GM12878 (cell line): Measurements from ENCODE around the gene CBLB.

Source experiments
- EP300 ChIP-seq, 2 experiments: fragments of 150-350 bp in 1 of 2; IDR thresholded peaks; 2 replicates each; pipeline ENCODE4 v1.6.1; 2011 to 2012; ENCODE audit warnings: low read depth in 2 of 2, low read length in 2 of 2, borderline replicate concordance in 1 of 2, improper control_type of control experiment in 1 of 2, inconsistent platforms in 1 of 2; ENCODE audit not compliant: control insufficient read depth in 1 of 2
- EZH2 ChIP-seq: IDR thresholded peaks from 2 replicates; pipeline ENCODE4 v1.6.1; 2012; ENCODE audit warnings: low read depth, mild to moderate bottlenecking, control low read depth, inconsistent platforms, low read length, borderline replicate concordance; ENCODE audit not compliant: control insufficient read depth
- HDAC2 ChIP-seq: fragments of 200-600 bp; sonication (generic); IDR thresholded peaks from 2 replicates; pipeline ENCODE4 v1.6.1; 2017
- MXI1 ChIP-seq: fragments of 150-350 bp; IDR thresholded peaks from 2 replicates; pipeline ENCODE4 v1.6.1; 2011; ENCODE audit warnings: low read depth, mild to moderate bottlenecking, inconsistent platforms, low read length, improper control_type of control experiment
- POLR2A ChIP-seq: IDR thresholded peaks from 2 replicates; pipeline ENCODE4 v1.6.1; 2011; ENCODE audit warnings: low read depth, mild to moderate bottlenecking, low read length
- SUZ12 ChIP-seq: fragments of 200-600 bp; sonication (generic); IDR thresholded peaks from one replicate; pipeline ENCODE4 v1.6.1; 2018; ENCODE audit warnings: antibody characterized with exemption, mild to moderate bottlenecking; ENCODE audit not compliant: unreplicated experiment
- TF ChIP-seq, protein P1 (sequence below), 3 experiments: IDR thresholded peaks in 2 of 3; conservative IDR thresholded peaks in 1 of 3; 2 replicates each; pipeline ENCODE4 v1.5.1; 2011; ENCODE audit warnings: low read depth in 3 of 3, low read length in 3 of 3, mild to moderate bottlenecking in 3 of 3, control low read depth in 2 of 3, moderate library complexity in 2 of 3, inconsistent platforms in 1 of 3, mixed read lengths in 1 of 3; ENCODE audit not compliant: control insufficient read depth in 2 of 3, insufficient read depth in 1 of 3; ENCODE audit errors: extremely low read depth in 1 of 3
- TF ChIP-seq, protein P2 (sequence below): IDR thresholded peaks from 2 replicates; pipeline ENCODE4 v1.6.1; 2011; ENCODE audit warnings: low read depth, mild to moderate bottlenecking, low read length, moderate library complexity, borderline replicate concordance; ENCODE audit errors: extremely low read depth

- no peak for TF ChIP-seq HDAC2
- no peak for TF ChIP-seq MXI1
- TF ChIP-seq SUZ12, result no peak
- TF ChIP-seq, protein P1, sequence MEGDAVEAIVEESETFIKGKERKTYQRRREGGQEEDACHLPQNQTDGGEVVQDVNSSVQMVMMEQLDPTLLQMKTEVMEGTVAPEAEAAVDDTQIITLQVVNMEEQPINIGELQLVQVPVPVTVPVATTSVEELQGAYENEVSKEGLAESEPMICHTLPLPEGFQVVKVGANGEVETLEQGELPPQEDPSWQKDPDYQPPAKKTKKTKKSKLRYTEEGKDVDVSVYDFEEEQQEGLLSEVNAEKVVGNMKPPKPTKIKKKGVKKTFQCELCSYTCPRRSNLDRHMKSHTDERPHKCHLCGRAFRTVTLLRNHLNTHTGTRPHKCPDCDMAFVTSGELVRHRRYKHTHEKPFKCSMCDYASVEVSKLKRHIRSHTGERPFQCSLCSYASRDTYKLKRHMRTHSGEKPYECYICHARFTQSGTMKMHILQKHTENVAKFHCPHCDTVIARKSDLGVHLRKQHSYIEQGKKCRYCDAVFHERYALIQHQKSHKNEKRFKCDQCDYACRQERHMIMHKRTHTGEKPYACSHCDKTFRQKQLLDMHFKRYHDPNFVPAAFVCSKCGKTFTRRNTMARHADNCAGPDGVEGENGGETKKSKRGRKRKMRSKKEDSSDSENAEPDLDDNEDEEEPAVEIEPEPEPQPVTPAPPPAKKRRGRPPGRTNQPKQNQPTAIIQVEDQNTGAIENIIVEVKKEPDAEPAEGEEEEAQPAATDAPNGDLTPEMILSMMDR (IDR thresholded peaks at IDR 0.05 in 2 of 3, conservative IDR thresholded peaks at IDR 0.05 in 1 of 3; ENCODE audit: control insufficient read depth in 2 of 3, extremely low read depth in 1 of 3, insufficient read depth in 1 of 3, low read depth in 3 of 3, low read length in 3 of 3), result no peak
- no peak for TF ChIP-seq EP300 (IDR thresholded peaks at IDR 0.05; ENCODE audit: borderline replicate concordance in 1 of 2, control insufficient read depth in 1 of 2, low read depth in 2 of 2, low read length in 2 of 2)
- no peak for TF ChIP-seq EZH2
- TF ChIP-seq POLR2A, result no peak
- TF ChIP-seq, protein P2, sequence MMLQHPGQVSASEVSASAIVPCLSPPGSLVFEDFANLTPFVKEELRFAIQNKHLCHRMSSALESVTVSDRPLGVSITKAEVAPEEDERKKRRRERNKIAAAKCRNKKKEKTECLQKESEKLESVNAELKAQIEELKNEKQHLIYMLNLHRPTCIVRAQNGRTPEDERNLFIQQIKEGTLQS, result no peak
Observed at GRCh38 chr3:105626739-105627138, 242.1 kb downstream of the CBLB start.
